Activated CD8-positive, alpha-beta T cell treated with anti-CD3 and anti-CD28 coated beads for 36 hours (primary cell): ENCODE data around the gene OLFM1. TPM values are rescaled to one million over a fixed set of nuclear protein-coding genes. Genes with fewer than 3 reads are reported as not detected.
"Not testable (repeated sequence)": the region's sequence is repeated elsewhere in the genome, so short reads cannot be mapped to it uniquely, and the experiment has no call there.

Source experiments
- ATAC-seq: fragments of 200-7000 bp; cut with Tn5 transposase; one replicate; pipeline ENCODE4 v1.10.0; 2021; ENCODE audit warnings: mild to moderate bottlenecking, moderate library complexity
- CTCF ChIA-PET: fragments of 350-600 bp; sonication (Branson Sonifier 250); formaldehyde crosslinking; loops from one replicate; lab custom pipeline; 2021; ENCODE audit warnings: antibody characterized with exemption; lab: Charles Lee
- POLR2A ChIA-PET: fragments of 350-600 bp; sonication (Branson Sonifier 250); formaldehyde crosslinking; loops from one replicate; lab custom pipeline; 2021; ENCODE audit warnings: antibody characterized with exemption; lab: Charles Lee
- DNase-seq: peaks from one replicate; pipeline ENCODE4 v3.0.0-alpha.2; 2020
- H3K27ac Mint-ChIP-seq: one replicate; pipeline ENCODE4 v1.8.0; 2021; ENCODE audit warnings: mild to moderate bottlenecking, mixed read lengths
- H3K27me3 Mint-ChIP-seq: one replicate; pipeline ENCODE4 v1.8.0; 2021; ENCODE audit warnings: mixed read lengths
- H3K36me3 Mint-ChIP-seq: one replicate; pipeline ENCODE4 v1.8.0; 2021; ENCODE audit warnings: low read depth, mixed read lengths
- H3K4me1 Mint-ChIP-seq: one replicate; pipeline ENCODE4 v1.8.0; 2021; ENCODE audit warnings: low read depth, mixed read lengths
- H3K4me3 Mint-ChIP-seq: one replicate; pipeline ENCODE4 v1.8.0; 2021; ENCODE audit warnings: mild to moderate bottlenecking, moderate library complexity, mixed read lengths
- H3K9me3 Mint-ChIP-seq: one replicate; pipeline ENCODE4 v1.8.0; 2021; ENCODE audit warnings: mixed read lengths
- CTCF ChIP-seq: fragments of 200-600 bp; IDR thresholded peaks from one replicate; pipeline ENCODE4 v1.8.0; 2022; ENCODE audit warnings: antibody characterized with exemption, mild to moderate bottlenecking
- intact Hi-C: fragments of 100-400 bp; cut with micrococcal nuclease; formaldehyde crosslinking; loops from one replicate; pipeline ENCODE4 v1.10.0; 2022
- total RNA-seq, 2 experiments: library from RNA; stranded (reverse); gene quantifications; one replicate each; pipeline ENCODE4 v1.2.3, GENCODE V29; 2021

OLFM1 gene
- total RNA-seq, 2 experiments from 2014 or later = not detected

- Mint-ChIP-seq H3K4me3 (no peak overlapping the region), H3K9me3 (no peaks in the 10 kb centered on the region), H3K27me3 (peaks cover 5% of the 10 kb centered on the region), H3K27ac (no peak overlapping the region), H3K4me1 (no peaks in the 10 kb centered on the region), H3K36me3 (no peaks in the 10 kb centered on the region)
- ATAC-seq (no peak), DNase-seq (no peak)
- ChIA-PET POLR2A (no interaction called here), CTCF (no interaction called here)
- TF ChIP-seq CTCF = no peak
- intact Hi-C loops = no loop called here
Observed at GRCh38 chr9:135157856-135158563, 70.5 kb downstream of the OLFM1 start.

DNA sequence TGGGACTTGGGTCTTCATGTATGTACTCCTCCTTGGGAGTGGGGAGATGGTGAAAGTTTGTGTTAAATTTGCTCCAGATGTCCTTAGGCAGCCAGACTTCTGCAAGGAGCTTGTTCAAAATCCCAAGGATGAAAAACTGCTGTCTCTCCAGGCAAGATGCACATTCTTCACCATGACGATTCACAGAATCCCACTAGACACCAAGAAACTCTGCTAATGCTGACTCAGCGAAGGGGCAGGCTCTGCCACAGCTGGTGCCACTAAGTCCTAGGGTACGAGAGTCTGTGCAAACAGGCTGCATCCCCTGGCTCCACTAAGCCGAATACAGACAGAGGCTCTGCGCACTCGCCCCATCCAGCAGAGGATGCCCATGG lies 71.1 kb downstream of the OLFM1 start:
- ChIA-PET POLR2A (no interaction called here), CTCF (no interaction called here)
- Mint-ChIP-seq H3K27me3 (peaks cover 5% of the 10 kb centered on the region), H3K4me1 (no peaks in the 10 kb centered on the region), H3K9me3 (no peaks in the 10 kb centered on the region), H3K36me3 (no peaks in the 10 kb centered on the region), H3K4me3 (no peak overlapping the region), H3K27ac (no peak overlapping the region)
- ATAC-seq (no peak), DNase-seq (no peak)
- no peak for TF ChIP-seq CTCF
- intact Hi-C loops = no loop called here

DNA sequence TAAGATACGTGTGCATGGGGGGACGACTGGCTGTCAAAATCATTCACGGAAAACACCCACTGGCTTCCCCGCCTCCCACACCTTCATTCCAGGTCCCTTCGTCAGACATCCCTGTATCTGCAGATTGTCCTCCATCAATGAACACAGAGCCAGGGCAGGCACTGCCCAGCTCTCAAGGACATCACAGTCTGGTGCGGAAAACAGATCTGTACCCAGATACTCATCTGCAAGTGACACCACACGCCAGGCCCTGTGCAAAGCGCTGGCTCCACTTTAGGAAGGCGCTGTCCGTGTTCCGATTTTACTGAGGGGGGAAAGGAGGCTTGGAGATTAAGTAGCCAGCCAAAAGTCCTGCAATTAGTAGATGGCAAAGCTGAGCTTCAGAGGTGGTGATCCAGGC lies 72.3 kb downstream of the OLFM1 start:
- Mint-ChIP-seq H3K27me3 (peaks cover 5% of the 10 kb centered on the region), H3K27ac (no peak overlapping the region), H3K4me3 (no peak overlapping the region), H3K36me3 (no peaks in the 10 kb centered on the region), H3K9me3 (no peaks in the 10 kb centered on the region), H3K4me1 (no peaks in the 10 kb centered on the region)
- TF ChIP-seq CTCF = no peak
- intact Hi-C loops = no loop called here
- no peak for DNase-seq
- ChIA-PET CTCF (no interaction called here), POLR2A (no interaction called here)
- ATAC-seq = no peak

DNA sequence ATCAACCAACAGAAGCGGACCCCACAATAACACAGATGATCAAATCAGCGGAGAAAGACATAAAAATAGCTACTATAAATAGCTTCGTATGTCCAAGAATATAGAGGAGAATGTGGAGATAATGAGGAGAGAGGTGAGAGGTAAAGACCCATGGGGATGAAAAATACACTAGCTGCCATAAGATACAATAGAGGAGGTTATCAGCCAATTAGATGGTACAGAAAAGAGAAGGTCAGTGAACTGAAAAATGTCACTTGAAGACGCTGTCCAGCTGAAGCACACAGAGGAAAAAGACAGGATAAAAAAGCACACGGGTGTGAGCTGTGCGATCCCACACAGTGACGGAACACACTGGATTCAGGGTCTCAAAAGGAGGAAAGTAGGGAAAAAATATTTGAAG lies 73.4 kb downstream of the OLFM1 start:
- no peak for TF ChIP-seq CTCF
- intact Hi-C loops = no loop called here
- ChIA-PET POLR2A (no interaction called here), CTCF (no interaction called here)
- H3K27me3 Mint-ChIP-seq = peaks cover 5% of the 10 kb centered on the region
- no peaks in the 10 kb centered on the region for H3K4me1 Mint-ChIP-seq
- DNase-seq = no peak
- no peak for ATAC-seq
- no peak overlapping the region for H3K4me3 Mint-ChIP-seq
- H3K27ac Mint-ChIP-seq = no peak overlapping the region
- no peaks in the 10 kb centered on the region for H3K9me3 Mint-ChIP-seq
- H3K36me3 Mint-ChIP-seq = no peaks in the 10 kb centered on the region

- CTCF ChIA-PET, ATAC-seq, H3K4me3 Mint-ChIP-seq, H3K4me1 Mint-ChIP-seq, DNase-seq, H3K27ac Mint-ChIP-seq, H3K27me3 Mint-ChIP-seq, POLR2A ChIA-PET, H3K9me3 Mint-ChIP-seq, H3K36me3 Mint-ChIP-seq, intact Hi-C loops: not testable (repeated sequence)
Observed at GRCh38 chr9:135162599-135162998, 75.1 kb downstream of the OLFM1 start.
